OCI-M2 (cell line): ENCODE measurements around the gene IL6R.
"Not testable (repeated sequence)": the region's sequence is repeated elsewhere in the genome, so short reads cannot be mapped to it uniquely, and the experiment has no call there.

Experiments
- DNase-seq: peaks from one replicate; lab custom pipeline; 2025; ENCODE audit not compliant: unreplicated experiment; lab: John Stamatoyannopoulos, UW

Gene IL6R

GRCh38 chr1:154404984-154405746 is at the start of gene IL6R:
Gene IL6R, plus strand, starts transcription at chr1:154405343. Its CDS starts 287 bp downstream, at chr1:154405630.
- no peak for DNase-seq

- DNase-seq, result no peak
These were observed 46.6 kb upstream of the IL6R start for GRCh38 chr1:154358519-154358918.

GRCh38 chr1:154360288-154360687 is 44.9 kb upstream of the IL6R start:
- no peak for DNase-seq

GRCh38 chr1:154360881-154361280 is 44.3 kb upstream of the IL6R start:
- not testable (repeated sequence) for DNase-seq

GRCh38 chr1:154361357-154361756 is 43.8 kb upstream of the IL6R start:
- DNase-seq, result no peak

GRCh38 chr1:154371436-154371835 is 33.7 kb upstream of the IL6R start:
- DNase-seq, result no peak

GRCh38 chr1:154373777-154374357 is 31.3 kb upstream of the IL6R start:
- DNase-seq, result not testable (repeated sequence)

GRCh38 chr1:154379301-154379700 is 25.8 kb upstream of the IL6R start:
- no peak for DNase-seq

GRCh38 chr1:154384650-154385489 is 20.3 kb upstream of the IL6R start:
- no peak for DNase-seq

GRCh38 chr1:154386643-154387352 is 18.3 kb upstream of the IL6R start:
- DNase-seq, result no peak

GRCh38 chr1:154391086-154391770 is 13.9 kb upstream of the IL6R start:
- DNase-seq, result no peak

- no peak for DNase-seq
These were observed 7.0 kb upstream of the IL6R start for GRCh38 chr1:154398141-154398540.

- DNase-seq, result no peak
These were observed 6.5 kb upstream of the IL6R start for GRCh38 chr1:154398678-154399077.

- no peak for DNase-seq
These were observed 4.8 kb upstream of the IL6R start for GRCh38 chr1:154400381-154400801.

- DNase-seq, result no peak
These were observed 2.7 kb upstream of the IL6R start for GRCh38 chr1:154402409-154402921.

GRCh38 chr1:154403261-154403943 is 1.7 kb upstream of the IL6R start:
- no peak for DNase-seq

GRCh38 chr1:154403983-154404382 is 1.2 kb upstream of the IL6R start:
- DNase-seq, result no peak

- DNase-seq, result no peak
These were observed 622 bp upstream of the IL6R start for GRCh38 chr1:154404511-154404931.

- DNase-seq, result no peak
These were observed 816 bp downstream of the IL6R start for GRCh38 chr1:154405747-154406571.
